Heart left ventricle (tissue), 16 donors: ENCODE measurements around the gene TRIM33. TPM values are rescaled to one million over a fixed set of nuclear protein-coding genes. Genes with fewer than 3 reads are reported as not detected.

ENCODE experiments used
- ATAC-seq, 4 donors: fragments of 200-7000 bp; cut with Tn5 transposase; one replicate each; pipeline ENCODE4 v1.9.1; 2020 to 2022; ENCODE audit warnings: moderate library complexity in 4 of 4, mild to moderate bottlenecking in 3 of 4, moderate number of reproducible peaks in 1 of 4
- DNase-seq, 5 donors: peaks; one replicate each; pipeline ENCODE4 v3.0.0-alpha.2; 2020
- H3K27ac ChIP-seq, 12 donors: fragments of 200-600 bp; sonication (generic) in 4 of 12; one replicate each; pipeline versions ENCODE4 v1.5.0 to v1.8.0; 2016 to 2022; ENCODE audit warnings: mild to moderate bottlenecking in 2 of 12
- H3K27me3 ChIP-seq, 9 donors: fragments of 200-600 bp; sonication (generic) in 2 of 9; one replicate each; pipeline versions ENCODE4 v1.5.1 to v1.8.0; 2016 to 2022; ENCODE audit warnings: mild to moderate bottlenecking in 3 of 9
- H3K36me3 ChIP-seq, 9 donors: fragments of 200-600 bp; sonication (generic) in 2 of 9; one replicate each; pipeline versions ENCODE4 v1.5.0 to v1.8.0; 2018 to 2022; ENCODE audit warnings: mild to moderate bottlenecking in 2 of 9
- H3K4me1 ChIP-seq, 12 donors: fragments of 200-600 bp; sonication (generic) in 4 of 12; one replicate each; pipeline versions ENCODE4 v1.5.0 to v1.8.0; 2016 to 2022; ENCODE audit warnings: mild to moderate bottlenecking in 3 of 12
- H3K4me3 ChIP-seq, 12 donors: fragments of 200-600 bp; sonication (generic) in 4 of 12; one replicate each; pipeline versions ENCODE4 v1.5.0 to v1.8.0; 2017 to 2022; ENCODE audit warnings: mild to moderate bottlenecking in 9 of 12, moderate library complexity in 4 of 12
- H3K9me3 ChIP-seq, 12 donors: fragments of 200-600 bp; sonication (generic) in 4 of 12; one replicate each; pipeline versions ENCODE4 v1.5.0 to v1.8.0; 2016 to 2022; ENCODE audit warnings: mild to moderate bottlenecking in 1 of 12
- POLR2A ChIP-seq, 2 donors: fragments of 450-650 bp; IDR thresholded peaks; one replicate each; pipeline ENCODE4 v1.6.1; 2017; ENCODE audit warnings: antibody characterized with exemption in 2 of 2, mild to moderate bottlenecking in 2 of 2, moderate library complexity in 2 of 2
- WGBS, 4 donors: extraction: QIAGEN DNeasy Blood & Tissue Kit in 2 of 4; methylation state at CpG; one replicate each; pipeline versions ENCODE4 v1.1.5 to v1.1.7; 2013 to 2018; 5-methylcytosine and 5-hydroxymethylcytosine counted together
- intact Hi-C, 10 donors: fragments of 100-400 bp; cut with DNase I; formaldehyde crosslinking; loops; one replicate each; pipeline versions ENCODE4 v1.11.1 to v1.14.2; 2022
- polyA plus RNA-seq, 2 donors: library from polyadenylated mRNA; stranded (reverse); fragments of 200-250 nt; gene quantifications; one replicate each; pipeline ENCODE4 v1.2.3, GENCODE V29; 2013
- total RNA-seq, 9 donors: library from RNA; depleted of rRNA in 2 of 9; stranded (reverse); fragments of >200 nt in 2 of 9; fragmentation: NEBNext Ultra II Directional in 3 of 9; extraction: Animal tissue kit (Norgen Biotek cat#: 25700) in 3 of 9; gene quantifications; one replicate each; pipeline versions ENCODE4 v1.1.0 to v1.2.4, GENCODE V29; 2016 to 2023
- TF ChIP-seq, protein P1 (sequence below), 12 donors: fragments of 200-600 bp; sonication (generic) in 4 of 12; IDR thresholded peaks; one replicate each; pipeline versions ENCODE4 v1.5.0 to v1.8.0; 2018 to 2022; ENCODE audit warnings: antibody characterized with exemption in 12 of 12, mild to moderate bottlenecking in 5 of 12
- donor health status: ischemic (EF 13 %, LVEDD 7.1; RV severe dilation, severe dysfunction).
- donor health status: healthy with polysubstance abuse.
- donor health status: DM: no; HTN: yes; CAD: no.
- donor health status: DM: no; HTN: no; CAD: no.
- donor health status: ischemic (EF 25% LVEDD 6.9; RV normal size, moderate dysfunction).
- donor health status: ischemic (EF 25% LVEDD 5.7; RV mildly dilated, moderate dysfunction).
- donor health status: healthy.
- donor health status: DM: yes; HTN: yes; CAD: no.
- donor health status: ischemic (EF 35%, LVEDD 5.7; RV mildly dilated, moderate dysfunction).
- donor health status: nonischemic (EF 11% LVEDD 7.7; RV severe dilation, severe dysfunction).
- donor health status: DM: yes; HTN: yes; CAD: no.
- donor health status: PGD.
- donor health status: ischemic (EF 29% LVEDD 5.4; RV normal size, mild dysfunction).
- donor health status: nonischemic (EF 23%, LVEDD 6.1; RV moderate dilation, normal function).

The TRIM33 gene
- total and polyA plus RNA-seq, 11 donors, result 6.1 to 30.8 (median 17.3) TPM

DNA sequence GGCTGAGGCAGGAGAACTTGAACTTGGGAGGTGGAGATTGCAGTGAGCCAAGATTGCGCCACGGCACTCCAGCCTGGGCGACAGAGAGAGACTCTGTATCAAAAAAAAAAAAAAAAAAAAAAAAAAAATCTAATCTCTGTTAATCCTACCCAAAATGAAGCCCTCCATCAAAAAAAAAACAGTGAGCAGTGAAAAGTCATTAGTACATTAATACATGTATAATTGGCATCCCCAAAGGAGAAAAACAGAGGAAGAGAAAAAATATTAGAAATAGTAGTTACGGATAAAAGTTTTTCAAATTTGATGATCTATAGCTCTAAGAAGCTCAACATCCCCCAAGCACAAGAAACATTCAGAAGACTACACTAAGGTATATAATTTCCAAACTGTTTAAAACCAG, 71.6 kb downstream of the TRIM33 start:
- H3K9me3 ChIP-seq, result peaks cover 0 to 7% (median 0%) of the 10 kb centered on the region in 12 donors
- no peak overlapping the region for H3K27ac ChIP-seq
- H3K27me3 ChIP-seq, result no peaks in the 10 kb centered on the region
- H3K36me3 ChIP-seq, result peaks cover 0 to 30% (median 11%) of the 10 kb centered on the region in 9 donors
- WGBS, 4 donors, result 88 to 99% (median 97%) methylated on average over 4 of the region's 4 CpGs
- intact Hi-C loops, result no loop called here
- no peak for TF ChIP-seq POLR2A (IDR thresholded peaks at IDR 0.05)
- TF ChIP-seq, protein P1, sequence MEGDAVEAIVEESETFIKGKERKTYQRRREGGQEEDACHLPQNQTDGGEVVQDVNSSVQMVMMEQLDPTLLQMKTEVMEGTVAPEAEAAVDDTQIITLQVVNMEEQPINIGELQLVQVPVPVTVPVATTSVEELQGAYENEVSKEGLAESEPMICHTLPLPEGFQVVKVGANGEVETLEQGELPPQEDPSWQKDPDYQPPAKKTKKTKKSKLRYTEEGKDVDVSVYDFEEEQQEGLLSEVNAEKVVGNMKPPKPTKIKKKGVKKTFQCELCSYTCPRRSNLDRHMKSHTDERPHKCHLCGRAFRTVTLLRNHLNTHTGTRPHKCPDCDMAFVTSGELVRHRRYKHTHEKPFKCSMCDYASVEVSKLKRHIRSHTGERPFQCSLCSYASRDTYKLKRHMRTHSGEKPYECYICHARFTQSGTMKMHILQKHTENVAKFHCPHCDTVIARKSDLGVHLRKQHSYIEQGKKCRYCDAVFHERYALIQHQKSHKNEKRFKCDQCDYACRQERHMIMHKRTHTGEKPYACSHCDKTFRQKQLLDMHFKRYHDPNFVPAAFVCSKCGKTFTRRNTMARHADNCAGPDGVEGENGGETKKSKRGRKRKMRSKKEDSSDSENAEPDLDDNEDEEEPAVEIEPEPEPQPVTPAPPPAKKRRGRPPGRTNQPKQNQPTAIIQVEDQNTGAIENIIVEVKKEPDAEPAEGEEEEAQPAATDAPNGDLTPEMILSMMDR (IDR thresholded peaks at IDR 0.05), result no peak
- no peak overlapping the region for H3K4me3 ChIP-seq
- peaks cover 0 to 11% (median 0%) of the 10 kb centered on the region in 12 donors for H3K4me1 ChIP-seq
- no peak for DNase-seq
- ATAC-seq, result no peak

DNA sequence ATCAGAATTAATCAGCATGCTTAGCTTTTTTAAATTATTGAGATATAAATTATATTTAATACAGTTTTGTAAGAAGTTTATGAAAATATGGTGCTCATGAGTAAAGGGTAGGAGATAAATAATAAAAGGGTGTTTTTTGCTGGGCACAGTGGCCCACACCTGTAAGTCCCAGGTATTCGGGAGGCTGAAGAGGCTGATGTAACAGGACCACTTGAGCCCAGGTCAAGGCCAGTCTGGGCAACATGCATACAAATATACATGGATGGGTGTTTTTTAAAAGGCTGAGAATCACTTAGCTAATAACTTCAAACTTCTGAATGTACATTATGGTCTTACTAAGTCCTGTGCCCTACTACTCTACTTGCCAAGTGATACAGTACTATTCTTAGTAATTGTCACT, 73.2 kb downstream of the TRIM33 start:
- peaks cover 0 to 30% (median 17%) of the 10 kb centered on the region in 9 donors for H3K36me3 ChIP-seq
- ATAC-seq, result no peak
- DNase-seq, result no peak
- no peak for TF ChIP-seq POLR2A (IDR thresholded peaks at IDR 0.05)
- TF ChIP-seq, protein P1 (IDR thresholded peaks at IDR 0.05), result no peak
- no peaks in the 10 kb centered on the region for H3K27me3 ChIP-seq
- peaks cover 0 to 7% (median 0%) of the 10 kb centered on the region in 12 donors for H3K9me3 ChIP-seq
- WGBS, 4 donors, result 68 to 85% (median 82%) methylated on average over 1 of the region's 1 CpG
- intact Hi-C loops, result no loop called here
- H3K4me3 ChIP-seq, result no peak overlapping the region
- no peak overlapping the region for H3K27ac ChIP-seq
- H3K4me1 ChIP-seq, result peaks cover 0 to 20% (median 0%) of the 10 kb centered on the region in 12 donors

DNA sequence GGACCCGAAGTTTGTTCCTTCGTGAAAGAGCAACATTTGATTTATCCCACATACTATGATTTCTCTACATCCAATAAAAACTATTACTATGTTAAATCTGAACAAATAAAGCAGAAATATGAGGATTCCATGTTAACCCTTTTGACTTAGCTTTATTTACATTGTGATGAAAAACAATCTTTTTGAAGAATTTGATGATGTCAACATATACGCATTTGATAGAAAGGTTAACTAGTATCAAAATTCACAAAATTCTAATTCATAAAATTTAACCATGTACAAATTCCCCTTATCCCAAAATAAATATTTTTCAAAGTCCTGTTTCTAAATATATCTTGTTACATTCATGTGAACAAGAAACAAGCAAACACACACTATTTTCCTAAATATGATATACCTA, 74.2 kb downstream of the TRIM33 start:
- intact Hi-C loops, result no loop called here
- H3K9me3 ChIP-seq, result peaks cover 0 to 7% (median 0%) of the 10 kb centered on the region in 12 donors

DNA sequence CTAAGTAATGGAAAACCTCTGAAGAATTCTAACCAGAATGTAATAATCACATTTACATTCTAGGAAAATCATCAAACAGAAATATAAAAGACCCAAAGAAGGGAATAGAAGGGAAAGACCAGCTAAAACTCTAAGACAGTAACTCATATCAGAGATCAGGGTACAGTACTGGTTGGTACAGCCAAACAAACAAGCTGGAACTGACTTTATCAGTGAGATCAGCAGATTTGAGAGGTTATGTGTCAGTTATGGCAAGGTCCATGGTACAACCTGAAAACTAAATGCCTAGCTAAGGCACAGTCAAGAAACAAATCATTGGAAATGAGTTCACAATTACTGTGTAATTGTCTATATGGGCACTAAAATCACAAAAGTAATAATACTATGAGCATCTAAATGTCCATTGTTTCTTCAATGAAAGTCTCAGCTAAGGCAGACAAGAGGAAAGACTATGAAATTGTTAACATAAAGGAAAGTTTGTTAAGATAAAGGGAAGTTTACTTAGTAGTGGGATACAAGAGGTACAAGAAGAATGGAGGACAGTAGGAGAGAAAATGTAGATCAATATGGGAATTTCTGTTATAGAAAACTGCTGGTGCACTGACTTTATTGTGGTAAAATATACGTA, 75.8 kb downstream of the TRIM33 start:
- intact Hi-C loops, result no loop called here
- peaks cover 0 to 44% (median 12%) of the 10 kb centered on the region in 9 donors for H3K36me3 ChIP-seq
- TF ChIP-seq POLR2A (IDR thresholded peaks at IDR 0.05), result no peak
- TF ChIP-seq, protein P1 (IDR thresholded peaks at IDR 0.05), result no peak
- no peak overlapping the region for H3K27ac ChIP-seq
- no peak overlapping the region for H3K4me3 ChIP-seq
- ATAC-seq (no peak), DNase-seq (no peak)
- no peaks in the 10 kb centered on the region for H3K27me3 ChIP-seq
- peaks cover 0 to 20% (median 5%) of the 10 kb centered on the region in 12 donors for H3K4me1 ChIP-seq
- H3K9me3 ChIP-seq, result peaks cover 0 to 7% (median 0%) of the 10 kb centered on the region in 12 donors
- 87 to 100% (median 98%) methylated on average over 1 of the region's 1 CpG for WGBS, 4 donors

More for the DNA sequence above, 74.2 kb downstream of the TRIM33 start:
- WGBS, 4 donors, result 94 to 98% (median 97%) methylated on average over 3 of the region's 3 CpGs
- no peak for TF ChIP-seq POLR2A (IDR thresholded peaks at IDR 0.05)
- TF ChIP-seq, protein P1 (IDR thresholded peaks at IDR 0.05), result no peak
- no peaks in the 10 kb centered on the region for H3K27me3 ChIP-seq
- peaks cover 0 to 40% (median 22%) of the 10 kb centered on the region in 9 donors for H3K36me3 ChIP-seq
- DNase-seq (no peak), ATAC-seq (no peak)
- H3K4me1 ChIP-seq, result peaks cover 0 to 20% (median 2%) of the 10 kb centered on the region in 12 donors
- no peak overlapping the region for H3K27ac ChIP-seq
- H3K4me3 ChIP-seq, result no peak overlapping the region
